AG09319 (cell line): Measurements from ENCODE around the gene FAF2.

Source experiments
- DNase-seq: peaks from one replicate; pipeline ENCODE4 v3.0.0-alpha.2; 2010; ENCODE audit warnings: low read depth; ENCODE audit errors: extremely low read depth
- CTCF ChIP-seq: IDR thresholded peaks from 2 replicates; pipeline ENCODE4 v1.5.1; 2011; ENCODE audit warnings: low read depth, mild to moderate bottlenecking, inconsistent platforms, low read length, moderate library complexity

The FAF2 gene

DNA sequence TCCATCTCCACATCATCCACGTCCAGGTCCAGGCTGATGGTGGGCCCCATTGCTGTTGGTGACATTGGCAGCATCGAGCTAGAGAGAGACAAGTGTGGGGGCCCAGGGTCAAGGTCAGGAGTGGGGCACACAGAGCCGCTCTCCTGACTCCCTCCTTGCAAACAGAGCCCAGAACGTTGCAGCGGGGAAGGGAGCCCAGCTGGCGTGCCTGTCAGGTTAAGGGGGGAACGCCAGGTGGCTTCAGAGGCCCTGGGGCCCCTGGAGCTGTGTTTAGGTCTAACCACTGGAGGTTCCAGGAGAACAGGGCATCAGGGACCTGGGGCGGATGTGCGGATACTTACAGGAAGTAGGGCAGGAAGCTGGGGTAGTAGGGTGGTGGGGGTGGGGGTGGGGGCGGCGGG lies 81.6 kb downstream of the FAF2 start:
- DNase-seq: no peak
- TF ChIP-seq CTCF: no peak

GRCh38 chr5:176530393-176530982 lies 82.3 kb downstream of the FAF2 start:
- no peak for DNase-seq
- TF ChIP-seq CTCF: no peak

DNA sequence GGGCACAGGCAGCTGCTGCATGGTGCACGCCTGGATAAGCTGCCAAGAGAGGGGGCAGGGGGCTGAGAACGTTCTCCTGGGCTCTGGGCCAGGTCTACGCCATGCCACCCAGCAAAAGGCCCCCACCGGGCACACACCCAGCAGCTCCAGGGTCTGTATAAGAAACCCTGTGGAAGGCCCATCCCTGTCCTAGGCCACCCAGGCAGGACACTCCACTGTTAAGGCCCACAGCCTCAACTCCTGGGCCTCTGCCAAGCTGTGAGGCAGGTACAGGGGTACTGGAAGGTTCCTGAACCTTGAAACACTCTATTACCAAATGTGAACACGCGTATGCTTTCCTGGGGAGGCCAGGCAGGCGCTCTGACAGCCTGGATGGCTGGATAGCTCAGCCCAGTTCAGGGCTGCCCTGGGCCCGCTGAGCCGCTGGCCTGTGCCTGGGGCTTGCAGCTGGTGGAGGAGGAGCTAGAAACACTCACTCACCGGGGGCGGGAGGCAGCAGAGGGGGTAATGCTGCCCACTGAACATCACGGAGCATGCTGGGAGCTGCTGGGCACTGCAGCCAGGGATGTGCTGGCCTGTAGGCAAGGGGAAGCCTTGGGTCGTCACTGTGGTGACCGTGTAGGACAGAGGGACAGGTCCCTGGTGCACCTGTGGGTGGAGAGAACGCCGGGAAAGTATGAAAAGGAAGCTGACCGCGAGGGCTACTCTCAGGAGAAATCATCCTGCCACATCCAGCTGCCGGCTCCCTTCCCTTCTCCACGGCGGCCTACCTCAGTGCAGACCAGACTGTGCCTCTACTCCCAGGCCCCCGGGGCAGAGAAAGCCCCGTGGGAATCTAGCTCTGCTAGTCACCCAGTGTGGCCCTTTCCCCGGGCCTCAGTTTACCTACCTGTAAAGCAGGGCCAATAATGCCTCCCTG lies 83.1 kb downstream of the FAF2 start:
- no peak for DNase-seq
- TF ChIP-seq CTCF: no peak

DNA sequence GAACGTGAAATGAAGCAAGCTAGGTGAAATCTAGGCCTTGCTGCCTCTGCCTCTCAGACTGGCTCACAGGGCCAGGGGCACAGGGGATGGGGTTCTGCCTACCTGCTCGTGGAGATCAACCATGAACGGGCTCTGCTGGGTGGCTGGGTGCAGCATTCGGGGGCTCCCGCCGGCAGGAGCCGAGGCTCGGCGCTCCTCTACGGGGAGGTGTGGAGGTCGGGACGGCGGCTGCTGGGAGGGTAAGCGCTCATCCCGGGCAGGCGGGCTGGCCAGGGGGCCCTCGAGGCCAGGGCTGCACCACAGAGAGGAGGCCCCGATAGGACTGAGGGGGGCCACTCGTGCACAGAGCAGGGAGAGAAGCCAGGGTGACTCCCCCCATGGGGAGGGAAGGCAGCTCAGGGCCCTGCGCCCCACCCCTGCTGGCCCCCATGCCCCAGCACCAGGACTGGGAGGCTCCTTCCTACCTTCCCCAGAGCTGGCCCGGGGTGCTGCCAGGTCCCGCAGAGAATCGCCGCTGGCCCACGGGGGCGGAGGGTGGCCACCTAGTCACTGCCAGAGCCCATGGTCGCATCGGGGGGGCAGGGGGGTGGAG lies 83.8 kb downstream of the FAF2 start:
- no peak for DNase-seq
- no peak for TF ChIP-seq CTCF

GRCh38 chr5:176532795-176533194 lies 84.6 kb downstream of the FAF2 start:
- no peak for DNase-seq
- no peak for TF ChIP-seq CTCF

GRCh38 chr5:176533390-176533789 lies 85.2 kb downstream of the FAF2 start:
- TF ChIP-seq CTCF: no peak
- no peak for DNase-seq
